ACHN (cell line): ENCODE results near the gene HTATIP2.

Source experiments
- DNase-seq: peaks from one replicate; pipeline ENCODE4 v3.0.0-alpha.2; 2015
- in situ Hi-C: cut with HindIII; loops from 2 replicates; pipeline ENCODE4 v1.10.0; 2017; ENCODE audit warnings: low sequenced_read_pairs, low pct_ligation_motif_present, low pct_unique_long_range_greater_than_20kb

Gene HTATIP2

DNA sequence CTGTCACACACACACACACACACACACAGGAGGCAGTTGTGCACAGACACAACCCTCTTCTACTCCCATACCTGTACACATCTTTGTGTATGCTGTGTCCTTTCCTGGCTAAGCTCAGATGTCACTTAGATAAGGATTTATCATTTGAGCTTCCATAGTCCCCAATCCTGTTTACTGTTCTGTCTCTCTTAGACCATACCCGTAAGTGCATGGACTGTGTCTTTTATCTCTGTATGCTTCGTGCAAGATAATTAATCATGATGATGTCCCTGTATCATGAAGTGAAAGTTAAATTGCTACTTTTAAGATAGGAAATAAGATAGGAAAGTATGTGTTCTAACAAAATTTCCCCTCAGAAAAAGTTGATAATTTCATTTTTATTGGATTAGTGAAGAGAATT, 54.3 kb downstream of the HTATIP2 start:
- in situ Hi-C loops, result no loop called here
- DNase-seq, result no peak

DNA sequence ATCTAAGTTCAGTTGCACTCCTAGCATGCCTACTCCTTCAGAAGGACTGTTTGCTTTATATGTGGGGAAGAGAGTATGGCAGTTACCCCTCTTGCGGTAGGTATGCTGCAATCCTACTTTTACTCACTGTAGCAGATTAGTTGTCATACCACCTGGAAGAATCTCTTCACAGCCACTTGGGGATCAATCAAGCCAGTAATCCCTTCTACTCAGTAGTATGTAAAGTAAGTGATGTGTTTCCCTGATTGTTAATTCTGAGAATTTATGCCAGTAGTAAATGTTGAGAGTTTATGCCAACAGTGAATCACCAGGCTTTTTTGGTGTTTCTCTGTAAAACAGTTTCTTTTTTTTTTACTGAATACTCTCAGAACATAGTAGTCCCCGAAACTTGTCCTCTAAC, 58.4 kb downstream of the HTATIP2 start:
- in situ Hi-C loops, result no loop called here
- no peak for DNase-seq

DNA sequence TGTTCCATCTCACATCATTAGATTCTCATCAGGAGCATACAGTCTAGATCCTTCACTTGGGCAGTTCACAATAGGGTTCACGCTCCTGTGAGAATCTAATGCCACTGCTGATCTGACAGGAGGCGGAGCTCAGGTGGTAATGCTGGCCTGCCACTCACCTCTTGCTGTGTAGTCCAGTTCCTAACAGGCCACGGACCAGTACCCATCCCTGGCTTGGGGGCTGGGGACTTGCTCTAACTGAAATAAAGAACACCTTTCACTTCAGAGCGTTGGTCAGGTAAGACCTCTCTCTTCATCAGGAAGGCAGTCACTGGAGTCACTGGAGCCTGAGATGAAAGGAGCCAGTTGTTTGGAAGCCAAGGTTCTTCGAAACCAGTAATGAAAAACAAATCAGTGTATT, 65.7 kb downstream of the HTATIP2 start:
- in situ Hi-C loops, result no loop called here
- no peak for DNase-seq
